ENCODE measurements around the gene SEBOX. TPM values are rescaled to one million over a fixed set of nuclear protein-coding genes. Genes with fewer than 3 reads are reported as not detected.
A peak's percentile ranks its signal among the peaks of the same experiment; 100 is the strongest.

The SEBOX gene
- total RNA-seq, 2 donors from 2014 or later = not detected

GRCh38 chr17:28357061-28357900, 7.7 kb downstream of the SEBOX start, which contains the start of gene POLDIP2:
Gene POLDIP2 (minus strand): TSS chr17:28357527. CDS start chr17:28357448, 79 bp downstream.
- Histone ChIP-seq H3K9me3 (no peaks in the 10 kb centered on the region), H3K27ac (peak within 1 kb of the TSS; percentile 65 to 93 (median 88)), H3K4me3 (peak within 1 kb of the TSS; percentile 86 to 87), H3K4me1 (peaks cover 26% of the 10 kb centered on the region), H3K27me3 (no peaks in the 10 kb centered on the region), H3K36me3 (replicated peaks in 1 of 2; ENCODE audit: insufficient read depth in 1 of 2, low read depth in 2 of 2) (peaks cover 11 to 25% of the 10 kb centered on the region in 2 donors)
- DNase-seq = peak; percentile 95
- intact Hi-C loops (cut with DNase I) = no loop called here
- peak; percentile 99 for ATAC-seq
- 0 to 1% methylated on average over 22 to 71 of the region's 80 CpGs for WGBS, 2 donors
- peak in 2 of 7 experiments; percentile 26 to 40 for TF ChIP-seq CTCF (IDR thresholded peaks at IDR 0.05)
- peak; percentile 85 to 95 (median 92) for TF ChIP-seq POLR2A (IDR thresholded peaks at IDR 0.05)

GRCh38 chr17:28350271-28350670, 14.7 kb downstream of the SEBOX start:
- H3K9me3 ChIP-seq = no peaks in the 10 kb centered on the region
- WGBS, 2 donors = 90% methylated on average over 6 to 7 of the region's 7 CpGs
- no peak for TF ChIP-seq CTCF (IDR thresholded peaks at IDR 0.05)
- no peak overlapping the region for H3K4me3 ChIP-seq
- DNase-seq (no peak), ATAC-seq (no peak)
- intact Hi-C loops (cut with DNase I) = no loop called here
- no peaks in the 10 kb centered on the region for H3K27me3 ChIP-seq
- peaks cover 11 to 27% of the 10 kb centered on the region in 2 donors for H3K36me3 ChIP-seq (replicated peaks in 1 of 2; ENCODE audit: insufficient read depth in 1 of 2, low read depth in 2 of 2)
- peaks cover 38% of the 10 kb centered on the region for H3K4me1 ChIP-seq
- H3K27ac ChIP-seq = no peak overlapping the region

- Histone ChIP-seq H3K4me1 (peaks cover 50% of the 10 kb centered on the region), H3K36me3 (replicated peaks in 1 of 2; ENCODE audit: insufficient read depth in 1 of 2, low read depth in 2 of 2) (peaks cover 11 to 36% of the 10 kb centered on the region in 2 donors), H3K9me3 (no peaks in the 10 kb centered on the region), H3K27me3 (no peaks in the 10 kb centered on the region), H3K4me3 (no peak overlapping the region), H3K27ac (peak overlapping the region in 3 of 4 donors; percentile 15 to 87 (median 81))
- no peak for ATAC-seq
- TF ChIP-seq CTCF (IDR thresholded peaks at IDR 0.05) = no peak
- WGBS, 2 donors = 52 to 60% methylated on average over 2 to 3 of the region's 3 CpGs
- DNase-seq = no peak
- intact Hi-C loops (cut with DNase I) = no loop called here
Measured at GRCh38 chr17:28348979-28349378, 16.0 kb downstream of the SEBOX start.

- TF ChIP-seq CTCF (IDR thresholded peaks at IDR 0.05) (no peak), POLR2A (IDR thresholded peaks at IDR 0.05) (peak in 1 of 3 donors; percentile 6)
- peaks cover 50% of the 10 kb centered on the region for H3K4me1 ChIP-seq
- no peaks in the 10 kb centered on the region for H3K9me3 ChIP-seq
- DNase-seq (peak in 3 of 4 donors; percentile 33 to 54 (median 39)), ATAC-seq (peak; percentile 4)
- 30% methylated on average over 2 to 8 of the region's 8 CpGs for WGBS, 2 donors
- H3K27ac ChIP-seq = peak overlapping the region; percentile 70 to 87 (median 76)
- H3K27me3 ChIP-seq = no peaks in the 10 kb centered on the region
- no peak overlapping the region for H3K4me3 ChIP-seq
- intact Hi-C loops (cut with DNase I) = no loop called here
- H3K36me3 ChIP-seq (replicated peaks in 1 of 2; ENCODE audit: insufficient read depth in 1 of 2, low read depth in 2 of 2) = peaks cover 0 to 44% of the 10 kb centered on the region in 2 donors
Measured at GRCh38 chr17:28347261-28347891, 17.6 kb downstream of the SEBOX start.
